ENCODE measurements around the gene AGFG2. TPM values are rescaled to one million over a fixed set of nuclear protein-coding genes. Genes with fewer than 3 reads are reported as not detected.

AGFG2 gene
- total and polyA plus RNA-seq, 8 donors, result 7.9 to 154 (median 12.8) TPM

GRCh38 chr7:100580466-100581283 is 41.7 kb downstream of the AGFG2 start:
- WGBS, 5 donors, result 84 to 90% (median 88%) methylated on average over 9 to 11 of the region's 11 CpGs
- peaks cover 61 to 72% (median 69%) of the 10 kb centered on the region in 4 donors for H3K36me3 ChIP-seq
- DNase-seq, result no peak

DNA sequence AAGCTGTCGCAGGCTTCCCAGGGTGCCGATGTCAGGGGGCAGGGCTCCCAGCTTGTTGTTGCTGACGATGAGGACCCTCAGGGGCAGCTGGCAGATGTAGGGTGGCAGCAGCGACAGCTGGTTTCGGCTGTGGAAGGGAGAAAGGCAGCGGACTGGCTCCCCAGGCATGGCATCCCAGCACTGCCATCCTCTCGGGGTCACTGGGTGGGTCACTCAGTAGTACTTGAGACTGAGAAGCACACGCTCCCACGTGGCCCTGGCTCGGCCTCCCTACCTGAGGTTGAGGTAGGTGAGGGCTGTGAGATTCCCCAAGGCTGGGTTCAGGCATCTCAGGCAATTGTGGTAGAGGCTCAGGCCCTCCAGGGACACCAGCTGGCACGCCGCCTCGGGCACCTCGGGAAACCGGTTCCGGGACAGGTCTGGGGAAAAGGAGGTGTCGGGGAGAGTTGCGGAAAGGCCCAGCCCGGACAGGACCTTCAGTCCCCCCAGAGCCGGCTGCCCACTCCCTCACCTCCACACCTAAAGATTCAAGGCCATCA is 43.1 kb downstream of the AGFG2 start:
- Histone ChIP-seq H3K27me3 (no peaks in the 10 kb centered on the region), H3K4me3 (peak overlapping the region in 1 of 4 donors; percentile 89), H3K36me3 (peaks cover 46 to 57% (median 55%) of the 10 kb centered on the region in 4 donors), H3K9me3 (no peaks in the 10 kb centered on the region), H3K27ac (peak overlapping the region in 4 of 5 donors; percentile 95 to 99 (median 98)), H3K4me1 (peaks cover 35 to 48% (median 45%) of the 10 kb centered on the region in 4 donors)
- intact Hi-C loops (cut with DNase I; ENCODE audit: low total_unique reads), result no loop called here
- 42 to 83% (median 58%) methylated on average over 8 to 20 of the region's 20 CpGs for WGBS, 5 donors
- DNase-seq, result peak; percentile 64 to 86
- no peak for TF ChIP-seq POLR2A (IDR thresholded peaks at IDR 0.05)
- no peak for TF ChIP-seq POLR2AphosphoS5 (IDR thresholded peaks at IDR 0.05)
- TF ChIP-seq, protein P1, sequence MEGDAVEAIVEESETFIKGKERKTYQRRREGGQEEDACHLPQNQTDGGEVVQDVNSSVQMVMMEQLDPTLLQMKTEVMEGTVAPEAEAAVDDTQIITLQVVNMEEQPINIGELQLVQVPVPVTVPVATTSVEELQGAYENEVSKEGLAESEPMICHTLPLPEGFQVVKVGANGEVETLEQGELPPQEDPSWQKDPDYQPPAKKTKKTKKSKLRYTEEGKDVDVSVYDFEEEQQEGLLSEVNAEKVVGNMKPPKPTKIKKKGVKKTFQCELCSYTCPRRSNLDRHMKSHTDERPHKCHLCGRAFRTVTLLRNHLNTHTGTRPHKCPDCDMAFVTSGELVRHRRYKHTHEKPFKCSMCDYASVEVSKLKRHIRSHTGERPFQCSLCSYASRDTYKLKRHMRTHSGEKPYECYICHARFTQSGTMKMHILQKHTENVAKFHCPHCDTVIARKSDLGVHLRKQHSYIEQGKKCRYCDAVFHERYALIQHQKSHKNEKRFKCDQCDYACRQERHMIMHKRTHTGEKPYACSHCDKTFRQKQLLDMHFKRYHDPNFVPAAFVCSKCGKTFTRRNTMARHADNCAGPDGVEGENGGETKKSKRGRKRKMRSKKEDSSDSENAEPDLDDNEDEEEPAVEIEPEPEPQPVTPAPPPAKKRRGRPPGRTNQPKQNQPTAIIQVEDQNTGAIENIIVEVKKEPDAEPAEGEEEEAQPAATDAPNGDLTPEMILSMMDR (IDR thresholded peaks at IDR 0.05), result no peak

More at GRCh38 chr7:100580466-100581283, 41.7 kb downstream of the AGFG2 start:
- Histone ChIP-seq H3K4me1 (peaks cover 35 to 44% (median 39%) of the 10 kb centered on the region in 4 donors), H3K27me3 (no peaks in the 10 kb centered on the region), H3K9me3 (no peaks in the 10 kb centered on the region), H3K27ac (no peak overlapping the region), H3K4me3 (no peak overlapping the region)
- TF ChIP-seq EP300 (IDR thresholded peaks at IDR 0.05), result no peak
- TF ChIP-seq POLR2AphosphoS5 (IDR thresholded peaks at IDR 0.05), result no peak
- TF ChIP-seq, protein P1 (IDR thresholded peaks at IDR 0.05), result no peak
- no peak for TF ChIP-seq POLR2A (IDR thresholded peaks at IDR 0.05)
- intact Hi-C loops (cut with DNase I; ENCODE audit: low total_unique reads), result no loop called here

- Histone ChIP-seq H3K36me3 (peaks cover 41 to 52% (median 49%) of the 10 kb centered on the region in 4 donors), H3K27me3 (no peaks in the 10 kb centered on the region), H3K4me3 (peak overlapping the region in 3 of 4 donors; percentile 89 to 97 (median 91)), H3K4me1 (peaks cover 35 to 54% (median 49%) of the 10 kb centered on the region in 4 donors), H3K27ac (peak overlapping the region in 4 of 5 donors; percentile 95 to 99 (median 98)), H3K9me3 (no peaks in the 10 kb centered on the region)
- TF ChIP-seq POLR2A (IDR thresholded peaks at IDR 0.05) (no peak), EP300 (IDR thresholded peaks at IDR 0.05) (no peak), POLR2AphosphoS5 (IDR thresholded peaks at IDR 0.05) (no peak)
- TF ChIP-seq, protein P1 (IDR thresholded peaks at IDR 0.05), result no peak
- intact Hi-C loops (cut with DNase I; ENCODE audit: low total_unique reads), result no loop called here
- DNase-seq, result no peak
- WGBS, 5 donors, result 33 to 59% (median 37%) methylated on average over 11 of the region's 11 CpGs
Measured at GRCh38 chr7:100582650-100583049, 43.6 kb downstream of the AGFG2 start.

- Histone ChIP-seq H3K36me3 (peaks cover 34 to 45% (median 42%) of the 10 kb centered on the region in 4 donors), H3K4me1 (peaks cover 35 to 54% (median 49%) of the 10 kb centered on the region in 4 donors), H3K9me3 (no peaks in the 10 kb centered on the region), H3K4me3 (peak overlapping the region; percentile 70 to 97 (median 90)), H3K27me3 (no peaks in the 10 kb centered on the region), H3K27ac (peak overlapping the region; percentile 16 to 99 (median 97))
- 15 to 29% (median 20%) methylated on average over 21 to 23 of the region's 23 CpGs for WGBS, 5 donors
- DNase-seq, result peak; percentile 61 to 79
- intact Hi-C loops (cut with DNase I; ENCODE audit: low total_unique reads), result no loop called here
- TF ChIP-seq, protein P1 (IDR thresholded peaks at IDR 0.05), result no peak
- no peak for TF ChIP-seq EP300 (IDR thresholded peaks at IDR 0.05)
- TF ChIP-seq POLR2A (IDR thresholded peaks at IDR 0.05), result no peak
- peak in 1 of 3 donors; percentile 4 for TF ChIP-seq POLR2AphosphoS5 (IDR thresholded peaks at IDR 0.05)
Measured at GRCh38 chr7:100583132-100584053, 44.4 kb downstream of the AGFG2 start.

Measured in stomach (tissue), 9 donors.